ENCODE data around the gene CCNF. TPM values are rescaled to one million over a fixed set of nuclear protein-coding genes. Genes with fewer than 3 reads are reported as not detected.

CCNF gene
- total and polyA plus RNA-seq, 4 donors = 2.0 to 7.5 (median 2.8) TPM

- no peak for DNase-seq
- Histone ChIP-seq H3K36me3 (ENCODE audit: control insufficient read depth in 4 of 4, insufficient read depth in 4 of 4, low read length in 4 of 4) (peaks cover 0 to 4% (median 0%) of the 10 kb centered on the region in 4 donors), H3K9ac (ENCODE audit: insufficient read depth in 1 of 2, low read length in 2 of 2) (no peak overlapping the region), H3K4me1 (ENCODE audit: control insufficient read depth in 5 of 5, insufficient read depth in 5 of 5, low read length in 5 of 5) (peaks cover 0 to 31% (median 6%) of the 10 kb centered on the region in 5 donors), H3K27me3 (ENCODE audit: control insufficient read depth in 3 of 3, insufficient read depth in 3 of 3, low read length in 2 of 3) (peaks cover 0 to 5% (median 0%) of the 10 kb centered on the region in 3 donors), H3K9me3 (ENCODE audit: control insufficient read depth in 4 of 4, insufficient read depth in 3 of 4, low read length in 3 of 4) (no peaks in the 10 kb centered on the region), H3K27ac (ENCODE audit: low read depth in 1 of 2, low read length in 1 of 2) (no peak overlapping the region), H3K4me3 (no peak overlapping the region)
- 87 to 91% methylated on average over 9 to 12 of the region's 12 CpGs for WGBS, 2 donors
- TF ChIP-seq CTCF (IDR thresholded peaks at IDR 0.05; ENCODE audit: control extremely low read depth, extremely low read depth) = no peak
- ATAC-seq (ENCODE audit: insufficient read depth, low FRiP score) = no peak
Measured at GRCh38 chr16:2464333-2464732, 35.1 kb downstream of the CCNF start.

GRCh38 chr16:2465653-2466415 is 36.6 kb downstream of the CCNF start:
- H3K9ac ChIP-seq (ENCODE audit: insufficient read depth in 1 of 2, low read length in 2 of 2) = no peak overlapping the region
- peaks cover 0 to 37% (median 10%) of the 10 kb centered on the region in 5 donors for H3K4me1 ChIP-seq (ENCODE audit: control insufficient read depth in 5 of 5, insufficient read depth in 5 of 5, low read length in 5 of 5)
- peaks cover 0 to 4% (median 0%) of the 10 kb centered on the region in 4 donors for H3K36me3 ChIP-seq (ENCODE audit: control insufficient read depth in 4 of 4, insufficient read depth in 4 of 4, low read length in 4 of 4)
- H3K27ac ChIP-seq (ENCODE audit: low read depth in 1 of 2, low read length in 1 of 2) = no peak overlapping the region
- DNase-seq (no peak), ATAC-seq (ENCODE audit: insufficient read depth, low FRiP score) (no peak)
- WGBS, 2 donors = 80 to 81% methylated on average over 12 of the region's 12 CpGs
- H3K4me3 ChIP-seq = no peak overlapping the region
- H3K27me3 ChIP-seq (ENCODE audit: control insufficient read depth in 3 of 3, insufficient read depth in 3 of 3, low read length in 2 of 3) = peaks cover 0 to 5% (median 0%) of the 10 kb centered on the region in 3 donors
- H3K9me3 ChIP-seq (ENCODE audit: control insufficient read depth in 4 of 4, insufficient read depth in 3 of 4, low read length in 3 of 4) = no peaks in the 10 kb centered on the region
- no peak for TF ChIP-seq CTCF (IDR thresholded peaks at IDR 0.05; ENCODE audit: control extremely low read depth, extremely low read depth)

- peaks cover 0 to 42% (median 11%) of the 10 kb centered on the region in 5 donors for H3K4me1 ChIP-seq (ENCODE audit: control insufficient read depth in 5 of 5, insufficient read depth in 5 of 5, low read length in 5 of 5)
- ATAC-seq (ENCODE audit: insufficient read depth, low FRiP score) (no peak), DNase-seq (no peak)
- no peaks in the 10 kb centered on the region for H3K9me3 ChIP-seq (ENCODE audit: control insufficient read depth in 4 of 4, insufficient read depth in 3 of 4, low read length in 3 of 4)
- no peak for TF ChIP-seq CTCF (IDR thresholded peaks at IDR 0.05; ENCODE audit: control extremely low read depth, extremely low read depth)
- H3K36me3 ChIP-seq (ENCODE audit: control insufficient read depth in 4 of 4, insufficient read depth in 4 of 4, low read length in 4 of 4) = peaks cover 0 to 4% (median 0%) of the 10 kb centered on the region in 4 donors
- peaks cover 0 to 5% (median 0%) of the 10 kb centered on the region in 3 donors for H3K27me3 ChIP-seq (ENCODE audit: control insufficient read depth in 3 of 3, insufficient read depth in 3 of 3, low read length in 2 of 3)
- H3K9ac ChIP-seq (ENCODE audit: insufficient read depth in 1 of 2, low read length in 2 of 2) = no peak overlapping the region
- WGBS, 2 donors = 69 to 78% methylated on average over 29 of the region's 29 CpGs
- no peak overlapping the region for H3K27ac ChIP-seq (ENCODE audit: low read depth in 1 of 2, low read length in 1 of 2)
- H3K4me3 ChIP-seq = no peak overlapping the region
Measured at GRCh38 chr16:2466667-2467527, 37.6 kb downstream of the CCNF start.
